ENCODE results near the gene HDGF. TPM values are rescaled to one million over a fixed set of nuclear protein-coding genes. Genes with fewer than 3 reads are reported as not detected.

HDGF gene
- total and polyA plus RNA-seq, 7 experiments from 2014 or later = 25.0 to 224 (median 90.9) TPM

Other genes with a start within 250 kb of the HDGF start
- 10 to 100 TPM in 1 of 5 experiments, under 1 TPM in 1, not detected in 3; 0.24 to 14.4 TPM for gene IQGAP3, start 179.1 kb downstream of the HDGF start, total RNA-seq
- not detected for gene IQGAP3, start 179.1 kb downstream of the HDGF start, polyA plus RNA-seq
- gene TTC24, start 172.0 kb downstream of the HDGF start, total RNA-seq = 10 to 100 TPM in 1 of 5 experiments, 1 to 10 TPM in 4; 2.8 to 10.2 (median 7.4) TPM
- 1 to 10 TPM in 1 of 2 donors, under 1 TPM in 1; 0.97 to 1.5 TPM for gene TTC24, start 172.0 kb downstream of the HDGF start, polyA plus RNA-seq
- 10 to 100 TPM; 25.6 to 58.8 (median 40.7) TPM for gene NAXE, start 159.9 kb downstream of the HDGF start, total RNA-seq
- 100 to 1,000 TPM in 1 of 2 donors, 10 to 100 TPM in 1; 98.0 to 113 TPM for gene NAXE, start 159.9 kb downstream of the HDGF start, polyA plus RNA-seq
- 10 to 100 TPM; 33.3 to 49.6 (median 39.1) TPM for gene GPATCH4, start 150.2 kb downstream of the HDGF start, total RNA-seq
- gene GPATCH4, start 150.2 kb downstream of the HDGF start, polyA plus RNA-seq = 10 to 100 TPM; 46.5 to 59.1 TPM
- not detected for gene HAPLN2, start 132.3 kb downstream of the HDGF start, total RNA-seq
- gene HAPLN2, start 132.3 kb downstream of the HDGF start, polyA plus RNA-seq = not detected
- gene BCAN, start 109.6 kb downstream of the HDGF start, total RNA-seq = not detected
- not detected for gene BCAN, start 109.6 kb downstream of the HDGF start, polyA plus RNA-seq
- gene NES, start 74.3 kb downstream of the HDGF start, total RNA-seq = under 1 TPM in 1 of 5 experiments, not detected in 4; 0.05 TPM
- gene NES, start 74.3 kb downstream of the HDGF start, polyA plus RNA-seq = not detected
- 1 to 10 TPM in 4 of 5 experiments, under 1 TPM in 1; 0.38 to 2.5 (median 1.4) TPM for gene CRABP2, start 46.1 kb downstream of the HDGF start, total RNA-seq
- gene CRABP2, start 46.1 kb downstream of the HDGF start, polyA plus RNA-seq = 1 to 10 TPM in 1 of 2 donors, under 1 TPM in 1; 0.40 to 1.1 TPM
- 10 to 100 TPM; 16.0 to 29.8 (median 29.1) TPM for gene METTL25B, start 23.2 kb downstream of the HDGF start, total RNA-seq
- gene METTL25B, start 23.2 kb downstream of the HDGF start, polyA plus RNA-seq = 1 to 10 TPM; 4.4 to 5.1 TPM
- gene ISG20L2, start 22.9 kb downstream of the HDGF start, total RNA-seq = 10 to 100 TPM; 44.7 to 59.9 (median 53.9) TPM
- gene ISG20L2, start 22.9 kb downstream of the HDGF start, polyA plus RNA-seq = 10 to 100 TPM; 15.3 to 20.6 TPM
- 10 to 100 TPM; 19.1 to 68.9 (median 47.2) TPM for gene MRPL24, start 10.6 kb downstream of the HDGF start, total RNA-seq
- 10 to 100 TPM; 86.3 to 98.0 TPM for gene MRPL24, start 10.6 kb downstream of the HDGF start, polyA plus RNA-seq
- 10 to 100 TPM; 53.2 to 88.9 (median 61.7) TPM for gene PRCC, start 15.9 kb upstream of the HDGF start, total RNA-seq
- 10 to 100 TPM; 40.9 to 60.8 TPM for gene PRCC, start 15.9 kb upstream of the HDGF start, polyA plus RNA-seq
- 100 to 1,000 TPM in 1 of 5 experiments, 10 to 100 TPM in 4; 14.7 to 164 (median 54.3) TPM for gene SH2D2A, start 65.2 kb upstream of the HDGF start, total RNA-seq
- gene SH2D2A, start 65.2 kb upstream of the HDGF start, polyA plus RNA-seq = 10 to 100 TPM; 12.7 to 15.7 TPM
- gene INSRR, start 107.4 kb upstream of the HDGF start, total RNA-seq = under 1 TPM in 1 of 5 experiments, not detected in 4; 0.63 TPM
- gene INSRR, start 107.4 kb upstream of the HDGF start, polyA plus RNA-seq = not detected
- gene NTRK1, start 109.2 kb upstream of the HDGF start, total RNA-seq = 10 to 100 TPM in 1 of 5 experiments, 1 to 10 TPM in 2, not detected in 2; 3.2 to 17.3 (median 3.3) TPM
- under 1 TPM in 1 of 2 donors, not detected in 1; 0.09 TPM for gene NTRK1, start 109.2 kb upstream of the HDGF start, polyA plus RNA-seq
- under 1 TPM; 0.19 to 0.88 (median 0.30) TPM for gene PEAR1, start 142.0 kb upstream of the HDGF start, total RNA-seq
- 1 to 10 TPM in 1 of 2 donors, under 1 TPM in 1; 0.82 to 1.2 TPM for gene PEAR1, start 142.0 kb upstream of the HDGF start, polyA plus RNA-seq
- not detected for gene LRRC71, start 169.0 kb upstream of the HDGF start, total RNA-seq
- gene LRRC71, start 169.0 kb upstream of the HDGF start, polyA plus RNA-seq = not detected

Data from naive thymus-derived CD4-positive, alpha-beta T cell (primary cell).